Measurements from ENCODE around the gene TNIP3.

- TF ChIP-seq CTCF (IDR thresholded peaks at IDR 0.05) (no peak), EZH2 (IDR thresholded peaks at IDR 0.05; ENCODE audit: borderline replicate concordance, insufficient read depth, low read depth, low read length, poor library complexity, severe bottlenecking) (no peak)
Observed at GRCh38 chr4:121093261-121093660, 70.9 kb downstream of the TNIP3 start.
